HG03135 (cell line): ENCODE results near the gene KIAA1217.

Experiments used
- ATAC-seq: cut with Tn5 transposase; IDR thresholded peaks from one replicate; pipeline ENCODE4 v1.9.1; 2021; ENCODE audit warnings: mild to moderate bottlenecking, moderate library complexity; ENCODE audit not compliant: unreplicated experiment

The KIAA1217 gene

GRCh38 chr10:24394461-24395190 is 185.7 kb downstream of the KIAA1217 start:
- ATAC-seq, result no peak

DNA sequence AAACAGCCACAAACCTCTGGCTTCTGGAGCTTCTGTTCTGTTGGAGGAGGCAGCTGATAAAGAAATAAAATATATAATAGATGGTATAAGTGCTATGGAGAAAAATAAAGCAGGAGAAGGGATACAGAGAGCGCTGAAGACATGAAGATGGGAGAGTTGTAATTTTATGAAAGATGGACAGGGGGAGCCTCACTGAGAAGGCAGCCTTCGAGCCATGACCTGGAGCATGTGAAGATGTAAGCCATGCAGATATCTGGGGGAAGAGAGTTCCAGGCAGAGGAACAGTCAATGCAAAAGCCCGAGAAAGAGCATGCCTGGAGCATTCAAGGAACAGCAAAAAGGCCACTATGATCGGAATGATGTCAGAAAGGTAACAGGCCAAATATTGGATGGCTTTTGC is 187.5 kb downstream of the KIAA1217 start:
- ATAC-seq, result no peak

DNA sequence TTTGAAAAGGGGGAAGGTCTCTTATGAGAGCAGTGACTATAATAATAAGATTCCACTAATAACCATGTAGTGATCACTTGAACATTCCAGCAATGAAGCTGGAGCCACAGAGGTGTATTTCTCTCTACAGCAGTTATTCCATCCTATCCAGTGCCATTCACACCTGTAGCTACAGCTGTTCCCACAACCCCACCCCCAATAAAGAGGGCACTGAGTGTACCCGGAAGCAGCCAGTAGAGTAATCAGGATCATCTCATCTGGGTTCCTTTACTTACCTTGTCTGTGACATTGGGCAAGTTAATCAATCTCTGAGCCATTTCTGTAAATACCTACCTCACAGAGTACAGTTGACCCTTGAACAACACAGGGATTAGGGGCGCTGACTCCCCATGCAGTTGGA is 188.7 kb downstream of the KIAA1217 start:
- no peak for ATAC-seq

- no peak for ATAC-seq
These were observed 195.6 kb downstream of the KIAA1217 start for GRCh38 chr10:24404567-24404966.

GRCh38 chr10:24405635-24406034 is 196.7 kb downstream of the KIAA1217 start:
- no peak for ATAC-seq

GRCh38 chr10:24406809-24407483 is 198.0 kb downstream of the KIAA1217 start:
- no peak for ATAC-seq

GRCh38 chr10:24407928-24408327 is 199.0 kb downstream of the KIAA1217 start:
- ATAC-seq, result no peak

- ATAC-seq, result no peak
These were observed 199.4 kb downstream of the KIAA1217 start for GRCh38 chr10:24408365-24408764.

DNA sequence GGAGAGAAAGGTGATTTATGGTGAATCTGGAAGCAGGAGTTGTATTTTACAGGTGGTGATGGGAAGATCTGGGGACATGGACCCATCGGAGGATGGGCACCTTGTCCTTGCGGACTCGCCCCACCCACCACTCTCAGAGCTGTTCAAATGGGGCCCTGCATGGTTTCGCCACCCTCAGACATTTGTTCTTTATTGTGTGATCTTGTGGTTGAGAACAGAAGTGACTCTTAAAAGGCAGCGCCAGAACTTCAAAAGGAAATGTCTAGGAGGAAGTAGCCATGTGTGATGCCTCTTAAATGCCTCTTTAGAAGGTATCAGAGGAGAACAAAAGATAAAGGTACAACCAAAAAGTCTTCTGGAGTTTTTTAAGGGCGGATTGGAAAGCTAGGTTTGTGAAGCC is 205.7 kb downstream of the KIAA1217 start:
- ATAC-seq, result no peak

GRCh38 chr10:24415455-24416125 is 206.7 kb downstream of the KIAA1217 start:
- no peak for ATAC-seq

- ATAC-seq, result no peak
These were observed 207.3 kb downstream of the KIAA1217 start for GRCh38 chr10:24416248-24416647.

- no peak for ATAC-seq
These were observed 208.1 kb downstream of the KIAA1217 start for GRCh38 chr10:24417053-24417452.

DNA sequence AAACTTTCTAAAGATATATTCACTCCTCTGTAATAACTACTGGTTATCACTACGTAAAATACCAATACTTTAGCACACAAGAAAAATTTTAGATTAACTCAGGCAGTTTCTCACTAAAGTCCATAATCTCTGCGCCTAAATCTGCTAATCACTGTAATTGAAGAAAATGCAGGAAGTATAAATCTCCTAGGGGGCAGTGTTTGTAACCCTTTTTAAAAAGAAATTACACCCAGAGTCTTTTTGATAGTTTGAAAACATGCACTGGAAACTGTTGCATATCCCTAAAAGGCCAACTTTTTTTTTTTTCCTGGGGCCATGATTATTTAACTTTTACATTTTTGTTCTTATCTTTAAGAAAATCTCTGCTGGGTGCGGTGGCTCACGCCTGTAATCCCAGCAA is 209.6 kb downstream of the KIAA1217 start:
- ATAC-seq, result no peak

DNA sequence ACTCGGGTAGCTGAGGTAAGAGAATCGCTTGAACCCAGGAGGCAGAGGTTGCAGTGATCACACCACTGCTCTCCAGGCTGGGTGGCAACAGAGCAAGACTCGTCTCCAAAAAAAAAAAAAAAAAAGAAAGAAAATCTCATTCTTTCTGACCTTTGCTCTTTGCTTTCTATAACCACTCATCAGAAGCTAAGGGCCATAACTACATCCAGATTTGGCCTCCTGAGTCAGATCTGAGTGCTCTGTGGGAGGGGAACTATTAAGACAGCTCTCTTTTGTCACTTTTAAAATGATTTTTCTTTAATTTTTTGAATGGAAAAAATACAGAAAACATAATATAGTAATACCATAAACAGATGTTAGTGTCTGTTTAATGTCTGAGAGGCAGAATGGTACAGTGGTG is 210.1 kb downstream of the KIAA1217 start:
- ATAC-seq, result no peak

GRCh38 chr10:24425151-24425550 is 216.2 kb downstream of the KIAA1217 start:
- ATAC-seq, result no peak

- no peak for ATAC-seq
These were observed 218.9 kb downstream of the KIAA1217 start for GRCh38 chr10:24427678-24428409.

- ATAC-seq, result no peak
These were observed 219.5 kb downstream of the KIAA1217 start for GRCh38 chr10:24428410-24428782.

DNA sequence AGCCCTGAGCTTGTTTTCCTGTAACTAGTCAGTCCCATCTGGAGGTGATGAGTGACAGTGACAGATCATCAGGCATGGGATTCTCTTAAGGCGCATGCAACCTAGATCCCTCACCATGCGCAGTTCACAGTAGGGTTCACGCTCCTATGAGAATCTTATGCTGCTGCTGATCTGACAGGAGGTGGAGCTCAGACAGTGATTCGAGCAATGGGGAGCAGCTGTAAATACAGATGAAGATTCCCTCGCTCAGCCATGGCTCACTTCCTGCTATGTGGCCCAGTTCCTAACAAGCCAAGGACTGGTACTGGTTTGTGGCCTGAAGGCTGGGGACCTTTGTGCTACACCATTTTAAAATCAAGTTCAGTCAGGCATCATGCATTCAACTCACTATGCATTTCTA is 221.7 kb downstream of the KIAA1217 start:
- ATAC-seq, result no peak

DNA sequence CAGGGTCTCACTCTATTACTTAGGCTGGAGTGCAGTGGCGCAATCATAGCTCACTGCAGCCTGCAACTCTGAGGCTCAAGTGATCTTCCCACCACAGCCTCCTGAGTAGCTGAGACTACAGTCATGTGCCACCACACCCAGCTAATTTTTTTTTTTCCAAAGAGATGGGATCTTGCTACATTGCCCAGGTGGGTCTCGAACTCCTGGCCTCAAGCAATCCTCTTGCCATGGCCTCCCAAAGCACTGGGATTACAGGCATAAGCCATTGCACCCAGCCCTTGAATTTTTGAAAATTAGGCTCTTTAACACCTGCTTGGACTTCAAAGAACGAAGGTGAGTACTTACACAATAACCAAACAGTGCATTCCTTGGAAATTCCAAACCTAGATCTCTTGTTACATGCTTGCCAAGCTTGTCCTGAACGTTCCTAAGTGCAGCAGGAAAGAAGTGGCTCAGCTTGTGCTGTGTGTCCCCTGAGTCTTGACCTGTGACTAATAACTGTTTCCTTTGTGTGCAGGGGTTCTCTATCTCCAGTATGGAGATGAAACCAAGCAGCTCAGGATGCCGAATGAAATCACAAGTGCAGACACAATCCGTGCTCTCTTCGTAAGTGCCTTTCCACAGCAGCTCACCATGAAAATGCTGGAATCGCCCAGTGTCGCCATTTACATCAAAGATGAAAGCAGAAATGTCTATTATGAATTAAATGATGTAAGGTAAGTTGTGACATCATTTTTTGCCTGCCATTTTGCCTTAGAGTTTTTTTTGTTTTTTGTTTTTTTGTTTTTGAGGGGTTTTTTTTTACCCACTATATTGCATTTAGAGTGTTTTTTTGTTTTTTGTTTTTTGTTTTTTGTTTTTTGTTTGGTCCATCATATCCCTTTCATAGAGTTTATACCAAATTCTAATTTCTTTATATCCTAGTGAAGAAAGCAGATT is 223.8 kb downstream of the KIAA1217 start:
- no peak for ATAC-seq

DNA sequence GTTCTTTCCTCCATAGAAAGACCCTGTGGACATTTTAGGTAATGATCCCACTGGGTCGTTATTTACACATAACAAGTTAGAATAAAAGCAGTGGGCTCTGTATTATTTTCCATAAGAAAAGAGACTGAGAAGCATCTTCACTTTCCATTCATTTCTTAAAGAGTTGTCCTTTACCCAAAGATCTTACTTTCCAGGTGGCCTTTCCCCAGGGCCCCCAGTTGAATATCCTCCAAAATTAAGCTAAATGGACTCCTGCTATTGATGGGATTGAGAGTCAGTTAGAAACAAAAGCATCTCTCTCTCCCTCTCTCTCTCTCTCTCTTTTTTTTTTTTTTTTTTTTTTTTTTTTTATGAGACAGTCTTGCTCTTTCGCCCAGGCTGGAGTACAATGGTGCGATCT is 224.8 kb downstream of the KIAA1217 start:
- ATAC-seq, result no peak
